RWPE2 (cell line): ENCODE measurements around the gene GRAP2.
"Not testable (repeated sequence)": the region's sequence is repeated elsewhere in the genome, so short reads cannot be mapped to it uniquely, and the experiment has no call there.

Source experiments
- ATAC-seq: fragments of 200-7000 bp; cut with Tn5 transposase; 3 replicates; pipeline ENCODE4 v1.9.1; 2021; ENCODE audit warnings: low read depth
- DNase-seq: peaks from one replicate; pipeline ENCODE4 v3.0.0-alpha.2; 2020; ENCODE audit warnings: low spot score
- H3K27ac ChIP-seq: fragments of 450-650 bp; 2 replicates; pipeline ENCODE4 v1.5.1; 2017; ENCODE audit warnings: mild to moderate bottlenecking; ENCODE audit not compliant: poor library complexity, severe bottlenecking
- H3K27me3 ChIP-seq: fragments of 250-450 bp; sonication (Bioruptor Pico); 2 replicates; pipeline ENCODE4 v1.5.1; 2021; ENCODE audit warnings: mild to moderate bottlenecking, moderate library complexity; ENCODE audit not compliant: insufficient read depth, poor library complexity, severe bottlenecking
- H3K36me3 ChIP-seq: fragments of 250-450 bp; sonication (Bioruptor Pico); 2 replicates; pipeline ENCODE4 v1.5.1; 2020; ENCODE audit warnings: low read depth, mild to moderate bottlenecking, moderate library complexity
- H3K4me1 ChIP-seq: fragments of 250-450 bp; sonication (Bioruptor Pico); 2 replicates; pipeline ENCODE4 v1.5.1; 2021; ENCODE audit warnings: mild to moderate bottlenecking, moderate library complexity; ENCODE audit not compliant: insufficient read depth, poor library complexity, severe bottlenecking
- H3K4me3 ChIP-seq: fragments of 250-450 bp; sonication (Bioruptor Pico); 2 replicates; pipeline ENCODE4 v1.5.1; 2021; ENCODE audit warnings: mild to moderate bottlenecking, moderate library complexity; ENCODE audit not compliant: severe bottlenecking
- H3K9me3 ChIP-seq: fragments of 250-450 bp; sonication (Bioruptor Pico); 2 replicates; pipeline ENCODE4 v1.5.1; 2021; ENCODE audit warnings: mild to moderate bottlenecking, moderate library complexity; ENCODE audit not compliant: severe bottlenecking
- TF ChIP-seq, protein P1 (sequence below): fragments of 450-650 bp; IDR thresholded peaks from one replicate; pipeline ENCODE4 v1.5.1; 2017; ENCODE audit warnings: mild to moderate bottlenecking, moderate library complexity; ENCODE audit not compliant: poor library complexity, severe bottlenecking

The GRAP2 gene

GRCh38 chr22:39946503-39947219 is 45.8 kb downstream of the GRAP2 start:
- Histone ChIP-seq H3K27ac (no peak overlapping the region), H3K4me3 (no peak overlapping the region), H3K9me3 (no peaks in the 10 kb centered on the region), H3K4me1 (no peaks in the 10 kb centered on the region), H3K27me3 (no peaks in the 10 kb centered on the region), H3K36me3 (no peaks in the 10 kb centered on the region)
- TF ChIP-seq, protein P1, sequence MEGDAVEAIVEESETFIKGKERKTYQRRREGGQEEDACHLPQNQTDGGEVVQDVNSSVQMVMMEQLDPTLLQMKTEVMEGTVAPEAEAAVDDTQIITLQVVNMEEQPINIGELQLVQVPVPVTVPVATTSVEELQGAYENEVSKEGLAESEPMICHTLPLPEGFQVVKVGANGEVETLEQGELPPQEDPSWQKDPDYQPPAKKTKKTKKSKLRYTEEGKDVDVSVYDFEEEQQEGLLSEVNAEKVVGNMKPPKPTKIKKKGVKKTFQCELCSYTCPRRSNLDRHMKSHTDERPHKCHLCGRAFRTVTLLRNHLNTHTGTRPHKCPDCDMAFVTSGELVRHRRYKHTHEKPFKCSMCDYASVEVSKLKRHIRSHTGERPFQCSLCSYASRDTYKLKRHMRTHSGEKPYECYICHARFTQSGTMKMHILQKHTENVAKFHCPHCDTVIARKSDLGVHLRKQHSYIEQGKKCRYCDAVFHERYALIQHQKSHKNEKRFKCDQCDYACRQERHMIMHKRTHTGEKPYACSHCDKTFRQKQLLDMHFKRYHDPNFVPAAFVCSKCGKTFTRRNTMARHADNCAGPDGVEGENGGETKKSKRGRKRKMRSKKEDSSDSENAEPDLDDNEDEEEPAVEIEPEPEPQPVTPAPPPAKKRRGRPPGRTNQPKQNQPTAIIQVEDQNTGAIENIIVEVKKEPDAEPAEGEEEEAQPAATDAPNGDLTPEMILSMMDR = no peak
- no peak for DNase-seq
- no peak for ATAC-seq

DNA sequence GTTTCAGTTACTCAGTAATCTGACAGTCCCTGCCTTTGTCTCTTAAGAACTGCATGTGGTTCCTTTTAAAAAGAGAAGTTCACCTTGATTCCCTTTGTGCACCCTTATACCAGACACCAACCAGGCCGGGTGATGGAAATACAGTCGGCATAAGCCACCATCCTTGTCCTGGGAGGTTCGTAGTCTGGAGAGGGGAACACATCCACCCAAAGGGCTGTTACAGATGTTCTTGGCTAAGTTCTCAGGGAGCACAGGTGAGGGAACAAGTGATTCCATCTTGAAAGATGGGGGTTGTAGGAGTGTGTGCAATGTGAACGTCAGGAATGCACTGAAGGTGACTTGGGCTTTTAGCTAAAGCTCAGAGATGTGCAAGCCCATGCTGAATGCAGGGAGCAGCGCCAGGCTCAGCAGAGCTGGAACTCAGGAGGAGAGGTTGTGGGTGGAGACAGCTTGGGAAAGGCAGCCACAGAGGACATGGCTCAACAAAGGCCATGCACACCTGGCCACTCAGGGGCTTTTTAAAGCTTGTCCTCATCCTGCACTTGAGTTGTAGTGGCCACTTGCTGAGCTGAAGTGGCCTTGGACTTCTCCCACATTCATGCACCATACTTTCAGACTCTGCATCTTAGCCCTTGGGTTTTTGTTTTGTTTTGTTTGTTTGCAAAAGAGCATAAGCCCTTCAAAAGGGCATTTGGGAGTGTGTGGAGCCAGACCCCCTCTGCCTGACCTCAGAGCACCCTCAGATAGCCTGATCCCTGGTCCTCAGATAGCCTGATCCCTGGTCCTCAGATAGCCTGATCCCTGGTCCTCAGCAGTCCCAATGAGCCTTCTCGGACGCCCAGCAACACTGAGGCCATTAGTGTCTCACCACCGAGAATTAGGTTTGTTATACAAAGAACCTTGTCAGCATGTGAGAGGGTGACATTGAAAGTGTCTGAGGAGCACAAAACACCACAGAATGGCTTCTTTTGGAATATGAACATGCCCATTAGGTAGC is 46.6 kb downstream of the GRAP2 start:
- no peak for DNase-seq
- no peak overlapping the region for H3K27ac ChIP-seq
- no peak for ATAC-seq
- H3K4me3 ChIP-seq = no peak overlapping the region
- H3K9me3 ChIP-seq = no peaks in the 10 kb centered on the region
- H3K4me1 ChIP-seq = no peaks in the 10 kb centered on the region
- TF ChIP-seq, protein P1 = no peak
- no peaks in the 10 kb centered on the region for H3K27me3 ChIP-seq
- no peaks in the 10 kb centered on the region for H3K36me3 ChIP-seq

DNA sequence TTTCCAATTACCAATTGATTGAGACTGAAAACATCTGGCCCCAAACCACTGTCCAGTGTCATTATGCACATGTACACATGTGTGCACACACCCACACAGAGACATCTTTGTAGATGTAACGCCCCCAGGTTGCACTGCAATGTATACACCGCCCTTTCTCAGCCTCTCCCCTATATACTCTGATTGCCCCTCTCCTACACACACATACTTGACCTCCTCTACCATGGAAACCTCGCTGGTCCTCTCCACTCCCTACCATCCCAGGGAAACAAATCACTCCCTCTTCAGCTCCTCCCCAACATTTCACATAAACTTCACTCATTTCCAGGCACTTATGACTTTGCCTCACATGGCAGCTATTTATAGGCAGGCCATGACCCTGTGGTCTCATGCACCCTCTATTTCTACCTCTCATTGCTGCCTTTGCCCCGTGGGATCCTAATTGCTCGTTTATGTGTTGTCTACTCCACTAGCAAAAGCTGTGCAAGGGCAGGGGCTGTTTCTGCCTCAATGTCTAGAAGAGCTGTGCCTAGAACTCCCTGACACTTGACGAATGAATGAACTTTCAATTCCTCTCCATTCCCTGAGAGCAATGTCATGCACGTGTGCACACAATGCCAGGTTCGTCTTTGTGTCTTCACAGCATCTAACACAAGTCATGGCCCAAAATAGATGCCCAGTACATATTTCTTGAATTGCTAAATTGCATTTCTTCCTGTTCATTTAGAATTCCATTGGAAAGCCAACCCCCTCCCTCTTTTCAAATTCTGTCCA is 49.3 kb downstream of the GRAP2 start:
- Histone ChIP-seq H3K27ac (no peak overlapping the region), H3K4me1 (no peaks in the 10 kb centered on the region), H3K36me3 (no peaks in the 10 kb centered on the region), H3K27me3 (no peaks in the 10 kb centered on the region), H3K4me3 (no peak overlapping the region), H3K9me3 (no peaks in the 10 kb centered on the region)
- DNase-seq (no peak), ATAC-seq (no peak)
- TF ChIP-seq, protein P1 = no peak

DNA sequence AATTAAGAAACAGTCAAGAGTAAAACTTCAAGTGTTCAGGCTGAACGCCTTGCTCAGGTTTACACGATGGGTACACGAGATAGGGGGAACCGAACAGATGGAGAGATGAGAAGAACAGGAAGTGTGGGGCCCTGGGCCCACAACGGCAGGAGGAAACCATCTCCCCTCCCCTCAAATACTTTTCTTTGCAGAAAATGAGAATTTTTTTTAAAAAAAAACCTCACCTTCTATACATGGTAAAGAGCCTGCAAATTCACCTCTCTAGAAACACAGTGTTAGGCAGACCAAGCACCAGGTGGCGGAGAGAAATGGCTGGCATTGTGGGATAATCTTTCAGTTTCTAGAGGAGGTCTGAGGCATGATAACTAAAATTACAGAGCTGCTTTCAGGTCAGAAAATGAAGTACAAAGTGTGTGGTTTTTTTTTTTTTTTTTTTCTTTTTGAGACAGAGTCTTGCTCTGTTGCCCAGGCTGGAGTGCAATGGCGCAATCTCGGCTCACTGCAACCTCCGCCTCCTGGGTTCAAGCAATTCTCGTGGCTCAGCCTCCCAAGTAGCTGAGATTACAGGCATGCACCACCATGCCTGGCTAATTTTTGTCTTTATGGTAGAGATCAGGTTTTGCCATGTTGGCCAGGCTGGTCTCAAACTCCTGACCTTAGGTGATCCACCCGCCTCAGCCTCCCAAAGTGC is 50.9 kb downstream of the GRAP2 start:
- not testable (repeated sequence) for H3K4me1 ChIP-seq, H3K36me3 ChIP-seq, H3K9me3 ChIP-seq, ATAC-seq, DNase-seq, H3K4me3 ChIP-seq, H3K27ac ChIP-seq, H3K27me3 ChIP-seq
